Stimulated activated CD4-positive, alpha-beta T cell treated with anti-CD3 and anti-CD28 coated beads, Interleukin-12 subunit alpha, Interleukin-12 subunit beta, amount 100 ng/mL, for 4 hours (primary cell): Measurements from ENCODE around the gene EPHA1.
"Not testable (repeated sequence)": the region's sequence is repeated elsewhere in the genome, so short reads cannot be mapped to it uniquely, and the experiment has no call there.

Experiments
- DNase-seq: peaks from one replicate; pipeline ENCODE4 v3.0.0-alpha.2; 2020

EPHA1 gene

GRCh38 chr7:143429770-143430698, 21.4 kb upstream of the EPHA1 start:
- DNase-seq: no peak

- no peak for DNase-seq
Measured at GRCh38 chr7:143426479-143427142, 18.0 kb upstream of the EPHA1 start.

- DNase-seq: not testable (repeated sequence)
Measured at GRCh38 chr7:143424476-143424875, 15.8 kb upstream of the EPHA1 start.

GRCh38 chr7:143422033-143422432, 13.4 kb upstream of the EPHA1 start:
- DNase-seq: no peak

- DNase-seq: not testable (repeated sequence)
Measured at GRCh38 chr7:143420624-143421023, 12.0 kb upstream of the EPHA1 start.

- DNase-seq: no peak
Measured at GRCh38 chr7:143419880-143420279, 11.2 kb upstream of the EPHA1 start.

- no peak for DNase-seq
Measured at GRCh38 chr7:143418681-143419458, 10.2 kb upstream of the EPHA1 start.

- DNase-seq: no peak
Measured at GRCh38 chr7:143417734-143418383, 9.2 kb upstream of the EPHA1 start.

GRCh38 chr7:143416565-143417149, 8.0 kb upstream of the EPHA1 start:
- no peak for DNase-seq

GRCh38 chr7:143415742-143416397, 7.2 kb upstream of the EPHA1 start:
- no peak for DNase-seq

- DNase-seq: not testable (repeated sequence)
Measured at GRCh38 chr7:143415209-143415608, 6.6 kb upstream of the EPHA1 start.

- no peak for DNase-seq
Measured at GRCh38 chr7:143413123-143413522, 4.5 kb upstream of the EPHA1 start.

GRCh38 chr7:143411976-143412708, 3.5 kb upstream of the EPHA1 start:
- DNase-seq: no peak

- no peak for DNase-seq
Measured at GRCh38 chr7:143410521-143411004, 1.9 kb upstream of the EPHA1 start.

GRCh38 chr7:143408252-143408685, 387 bp downstream of the EPHA1 start:
- no peak for DNase-seq

- DNase-seq: no peak
Measured at GRCh38 chr7:143407287-143408251, 1.1 kb downstream of the EPHA1 start.

GRCh38 chr7:143406002-143406357, 2.7 kb downstream of the EPHA1 start:
- no peak for DNase-seq

- DNase-seq: no peak
Measured at GRCh38 chr7:143405173-143406001, 3.3 kb downstream of the EPHA1 start.

GRCh38 chr7:143402233-143402632, 6.4 kb downstream of the EPHA1 start:
- DNase-seq: not testable (repeated sequence)
